ENCODE results near the gene PLB1.

DNA sequence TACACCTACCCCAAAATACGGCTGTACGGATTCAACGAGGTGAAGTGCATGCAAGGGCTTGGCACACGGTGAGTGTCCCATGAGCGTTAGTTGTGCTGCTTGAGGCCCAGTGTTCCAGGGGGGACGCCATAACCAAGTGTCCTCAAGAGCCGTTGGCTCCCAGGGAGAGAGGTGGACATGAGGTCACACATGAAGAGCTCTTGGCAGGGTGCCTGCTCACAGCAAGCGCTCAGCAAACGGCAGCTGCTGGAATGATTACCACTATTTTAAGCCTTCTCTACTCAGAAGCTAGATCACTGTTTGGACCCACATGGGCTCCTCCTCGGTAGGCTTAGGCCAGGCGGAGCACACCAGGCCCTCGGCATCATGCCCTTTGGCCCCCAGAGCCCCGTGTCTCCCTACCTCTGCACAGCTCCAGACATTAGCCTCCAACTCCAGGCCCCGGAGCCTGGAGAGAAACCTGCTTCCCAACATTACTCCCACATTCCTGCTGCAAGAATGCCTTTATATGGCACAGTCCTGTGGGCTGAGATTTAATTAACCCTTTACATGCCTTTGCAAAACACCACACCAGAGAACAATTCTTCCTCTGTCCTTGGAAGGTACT lies 187.3 kb downstream of the PLB1 start:
- TF ChIP-seq CTCF (IDR thresholded peaks at IDR 0.05) (no peak), POLR2A (IDR thresholded peaks at IDR 0.05) (no peak)

Data from right lobe of liver (tissue), 4 donors.